HG02840 (cell line): Measurements from ENCODE around the gene RPP25L.
A peak's percentile ranks its signal among the peaks of the same experiment; 100 is the strongest.
"Not testable (repeated sequence)": the region's sequence is repeated elsewhere in the genome, so short reads cannot be mapped to it uniquely, and the experiment has no call there.

Source experiments
- ATAC-seq: cut with Tn5 transposase; IDR thresholded peaks from one replicate; pipeline ENCODE4 v1.9.1; 2021; ENCODE audit warnings: mild to moderate bottlenecking, moderate library complexity, moderate number of reproducible peaks; ENCODE audit not compliant: unreplicated experiment, low FRiP score

Gene RPP25L

GRCh38 chr9:34611811-34612787 is at the start of gene RPP25L:
Gene RPP25L (minus strand): TSS chr9:34612097. CDS start chr9:34611296, 801 bp downstream.
- peak; percentile 82 for ATAC-seq

GRCh38 chr9:34659592-34660253 is 47.8 kb upstream of the RPP25L start:
- ATAC-seq: no peak

GRCh38 chr9:34658461-34658860 is 46.6 kb upstream of the RPP25L start:
- ATAC-seq: no peak

GRCh38 chr9:34656992-34657391 is 45.1 kb upstream of the RPP25L start:
- no peak for ATAC-seq

GRCh38 chr9:34655394-34655793 is 43.5 kb upstream of the RPP25L start:
- no peak for ATAC-seq

GRCh38 chr9:34654323-34655051 is 42.6 kb upstream of the RPP25L start:
- no peak for ATAC-seq

- no peak for ATAC-seq
These were observed 41.5 kb upstream of the RPP25L start for GRCh38 chr9:34653151-34654072.

- ATAC-seq: no peak
These were observed 40.7 kb upstream of the RPP25L start for GRCh38 chr9:34652602-34653000.

- ATAC-seq: no peak
These were observed 40.1 kb upstream of the RPP25L start, which contains the start of gene IL11RA for GRCh38 chr9:34651876-34652601. Gene IL11RA (plus strand): TSS chr9:34652185. CDS start chr9:34655218, 3,033 bp downstream.

GRCh38 chr9:34651321-34651720 is 39.4 kb upstream of the RPP25L start:
- no peak for ATAC-seq

- ATAC-seq: no peak
These were observed 38.9 kb upstream of the RPP25L start for GRCh38 chr9:34650816-34651215.

GRCh38 chr9:34648673-34649072 is 36.8 kb upstream of the RPP25L start:
- ATAC-seq: no peak

- no peak for ATAC-seq
These were observed 35.8 kb upstream of the RPP25L start for GRCh38 chr9:34647651-34648050.

- peak; percentile 10 for ATAC-seq
These were observed 35.1 kb upstream of the RPP25L start for GRCh38 chr9:34647084-34647403.

- peak; percentile 86 for ATAC-seq
These were observed 34.5 kb upstream of the RPP25L start, which contains the start of gene GALT for GRCh38 chr9:34646211-34647083. Gene GALT (plus strand): TSS chr9:34646675. CDS start chr9:34646705, 30 bp downstream.

- no peak for ATAC-seq
These were observed 32.9 kb upstream of the RPP25L start for GRCh38 chr9:34644766-34645314.

GRCh38 chr9:34642679-34643078 is 30.8 kb upstream of the RPP25L start:
- ATAC-seq: no peak

GRCh38 chr9:34639322-34639721 is 27.4 kb upstream of the RPP25L start:
- not testable (repeated sequence) for ATAC-seq
